ENCODE data around the gene TAF1B. TPM values are rescaled to one million over a fixed set of nuclear protein-coding genes. Genes with fewer than 3 reads are reported as not detected.

Gene TAF1B
- total RNA-seq, 1 experiment from 2014 or later = 52.8 TPM

GRCh38 chr2:9805435-9806297 lies 37.6 kb upstream of the TAF1B start:
- Histone ChIP-seq H3K4me3 (ENCODE audit: low read depth, low read length, poor library complexity, severe bottlenecking) (no peak overlapping the region), H3K9me3 (ENCODE audit: low read depth, low read length, poor library complexity, severe bottlenecking) (no peaks in the 10 kb centered on the region), H3K27me3 (replicated peaks; ENCODE audit: insufficient read depth, low read depth, low read length, poor library complexity) (no peaks in the 10 kb centered on the region), H3K36me3 (ENCODE audit: insufficient read depth, low read length, poor library complexity, severe bottlenecking) (no peaks in the 10 kb centered on the region), H3K4me1 (ENCODE audit: insufficient read depth, low read length, poor library complexity, severe bottlenecking) (peaks cover 12% of the 10 kb centered on the region), H3K27ac (ENCODE audit: low read depth, low read length, poor library complexity, severe bottlenecking) (no peak overlapping the region)
- no peak for TF ChIP-seq EZH2 (IDR thresholded peaks at IDR 0.05; ENCODE audit: borderline replicate concordance, low read depth, low read length, poor library complexity, severe bottlenecking)
- no peak for TF ChIP-seq CTCF (conservative IDR thresholded peaks at IDR 0.05; ENCODE audit: low read depth, low read length)
- BruUV-seq (replicated peaks) = no TSS peak
- CTCF ChIA-PET = no interaction called here
- DNase-seq (ENCODE audit: low spot score) = no peak
- POLR2A ChIA-PET (ENCODE audit: low non-redundant PET) = no interaction called here
- intact Hi-C loops (cut with micrococcal nuclease; ENCODE audit: unreplicated experiment) = no loop called here

GRCh38 chr2:9806298-9806610 lies 37.0 kb upstream of the TAF1B start:
- TF ChIP-seq CTCF (conservative IDR thresholded peaks at IDR 0.05; ENCODE audit: low read depth, low read length) = no peak
- no peak for TF ChIP-seq EZH2 (IDR thresholded peaks at IDR 0.05; ENCODE audit: borderline replicate concordance, low read depth, low read length, poor library complexity, severe bottlenecking)
- Histone ChIP-seq H3K27ac (ENCODE audit: low read depth, low read length, poor library complexity, severe bottlenecking) (no peak overlapping the region), H3K4me3 (ENCODE audit: low read depth, low read length, poor library complexity, severe bottlenecking) (no peak overlapping the region), H3K4me1 (ENCODE audit: insufficient read depth, low read length, poor library complexity, severe bottlenecking) (peaks cover 6% of the 10 kb centered on the region), H3K9me3 (ENCODE audit: low read depth, low read length, poor library complexity, severe bottlenecking) (no peaks in the 10 kb centered on the region), H3K27me3 (replicated peaks; ENCODE audit: insufficient read depth, low read depth, low read length, poor library complexity) (no peaks in the 10 kb centered on the region), H3K36me3 (ENCODE audit: insufficient read depth, low read length, poor library complexity, severe bottlenecking) (no peaks in the 10 kb centered on the region)
- ChIA-PET POLR2A (ENCODE audit: low non-redundant PET) (no interaction called here), CTCF (no interaction called here)
- no TSS peak for BruUV-seq (replicated peaks)
- intact Hi-C loops (cut with micrococcal nuclease; ENCODE audit: unreplicated experiment) = no loop called here
- no peak for DNase-seq (ENCODE audit: low spot score)

GRCh38 chr2:9806656-9807055 lies 36.6 kb upstream of the TAF1B start:
- TF ChIP-seq CTCF (conservative IDR thresholded peaks at IDR 0.05; ENCODE audit: low read depth, low read length) (no peak), EZH2 (IDR thresholded peaks at IDR 0.05; ENCODE audit: borderline replicate concordance, low read depth, low read length, poor library complexity, severe bottlenecking) (no peak)
- intact Hi-C loops (cut with micrococcal nuclease; ENCODE audit: unreplicated experiment) = no loop called here
- Histone ChIP-seq H3K27me3 (replicated peaks; ENCODE audit: insufficient read depth, low read depth, low read length, poor library complexity) (no peaks in the 10 kb centered on the region), H3K9me3 (ENCODE audit: low read depth, low read length, poor library complexity, severe bottlenecking) (no peaks in the 10 kb centered on the region), H3K27ac (ENCODE audit: low read depth, low read length, poor library complexity, severe bottlenecking) (no peak overlapping the region), H3K4me3 (ENCODE audit: low read depth, low read length, poor library complexity, severe bottlenecking) (no peak overlapping the region), H3K36me3 (ENCODE audit: insufficient read depth, low read length, poor library complexity, severe bottlenecking) (no peaks in the 10 kb centered on the region), H3K4me1 (ENCODE audit: insufficient read depth, low read length, poor library complexity, severe bottlenecking) (peaks cover 2% of the 10 kb centered on the region)
- ChIA-PET CTCF (no interaction called here), POLR2A (ENCODE audit: low non-redundant PET) (no interaction called here)
- BruUV-seq (replicated peaks) = no TSS peak
- no peak for DNase-seq (ENCODE audit: low spot score)
